ENCODE data around the gene RFXAP.
"Not testable (repeated sequence)": the region's sequence is repeated elsewhere in the genome, so short reads cannot be mapped to it uniquely, and the experiment has no call there.

Gene RFXAP

GRCh38 chr13:36818804-36819738, at the start of gene RFXAP:
Gene RFXAP, plus strand, starts transcription at chr13:36819222. Its CDS starts 136 bp downstream, at chr13:36819358.
- DNase-seq = peak; percentile 65

GRCh38 chr13:36769545-36769944, 49.5 kb upstream of the RFXAP start:
- no peak for DNase-seq

GRCh38 chr13:36770741-36771140, 48.3 kb upstream of the RFXAP start:
- no peak for DNase-seq

- no peak for DNase-seq
Observed at GRCh38 chr13:36772853-36773252, 46.2 kb upstream of the RFXAP start.

- no peak for DNase-seq
Observed at GRCh38 chr13:36774931-36775330, 44.1 kb upstream of the RFXAP start.

- DNase-seq = no peak
Observed at GRCh38 chr13:36776175-36776574, 42.8 kb upstream of the RFXAP start.

- no peak for DNase-seq
Observed at GRCh38 chr13:36778083-36778671, 40.8 kb upstream of the RFXAP start.

- DNase-seq = no peak
Observed at GRCh38 chr13:36783890-36784289, 35.1 kb upstream of the RFXAP start.

- DNase-seq = not testable (repeated sequence)
Observed at GRCh38 chr13:36786175-36786574, 32.8 kb upstream of the RFXAP start.

- no peak for DNase-seq
Observed at GRCh38 chr13:36787181-36787580, 31.8 kb upstream of the RFXAP start.

GRCh38 chr13:36788276-36788675, 30.7 kb upstream of the RFXAP start:
- no peak for DNase-seq

- no peak for DNase-seq
Observed at GRCh38 chr13:36789061-36789460, 30.0 kb upstream of the RFXAP start.

GRCh38 chr13:36789730-36790129, 29.3 kb upstream of the RFXAP start:
- DNase-seq = no peak

- DNase-seq = no peak
Observed at GRCh38 chr13:36794706-36795105, 24.3 kb upstream of the RFXAP start.

GRCh38 chr13:36795463-36795862, 23.6 kb upstream of the RFXAP start:
- no peak for DNase-seq

GRCh38 chr13:36796052-36796451, 23.0 kb upstream of the RFXAP start:
- DNase-seq = no peak

- no peak for DNase-seq
Observed at GRCh38 chr13:36801035-36801434, 18.0 kb upstream of the RFXAP start.

- DNase-seq = no peak
Observed at GRCh38 chr13:36804588-36804987, 14.4 kb upstream of the RFXAP start.

- no peak for DNase-seq
Observed at GRCh38 chr13:36806102-36806501, 12.9 kb upstream of the RFXAP start.

GRCh38 chr13:36807616-36808015, 11.4 kb upstream of the RFXAP start:
- DNase-seq = no peak

- DNase-seq = no peak
Observed at GRCh38 chr13:36813225-36813624, 5.8 kb upstream of the RFXAP start.

- no peak for DNase-seq
Observed at GRCh38 chr13:36814465-36814864, 4.6 kb upstream of the RFXAP start.

- DNase-seq = no peak
Observed at GRCh38 chr13:36815062-36815461, 4.0 kb upstream of the RFXAP start.
